ENCODE results near the gene MARCKSL1.

Gene MARCKSL1

DNA sequence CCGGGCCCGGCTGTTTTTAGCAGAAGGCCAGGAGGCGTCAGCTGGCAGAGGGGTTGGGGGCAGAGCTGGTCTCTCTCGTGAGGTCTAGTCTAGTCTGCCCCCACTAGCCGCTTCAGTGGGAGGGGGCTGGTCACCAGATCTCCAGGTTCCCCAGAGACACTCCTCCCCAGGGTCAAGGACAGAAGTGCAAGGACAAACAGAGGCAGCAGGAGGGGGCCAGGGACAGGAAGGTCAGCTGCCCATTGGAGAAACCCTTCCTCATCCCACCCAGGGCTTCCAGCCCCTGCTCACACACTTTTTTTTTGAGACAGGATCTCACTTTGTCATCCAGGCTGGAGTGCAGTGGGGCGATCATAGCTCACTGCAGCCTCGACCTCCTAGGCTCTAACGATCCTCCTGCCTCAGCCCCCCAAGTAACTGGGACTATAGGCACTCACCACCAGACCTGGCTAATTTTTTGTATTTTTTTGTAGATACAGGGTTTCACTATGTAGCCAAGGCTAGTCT is 16.3 kb upstream of the MARCKSL1 start:
- Histone ChIP-seq H3K36me3 (ENCODE audit: control insufficient read depth, insufficient read depth, low read length) (no peaks in the 10 kb centered on the region), H3K4me1 (ENCODE audit: control insufficient read depth, insufficient read depth, low read length) (peaks cover 24% of the 10 kb centered on the region), H3K27ac (ENCODE audit: low read depth, low read length) (peak overlapping the region; percentile 84; the same call in 1 of the 2 replicates), H3K4me3 (ENCODE audit: low read depth, low read length) (peak overlapping the region; percentile 83), H3K9me3 (ENCODE audit: control insufficient read depth, insufficient read depth, low read depth, low read length) (peaks cover 5% of the 10 kb centered on the region), H3K9ac (ENCODE audit: low read length) (peak overlapping the region; percentile 86), H3K27me3 (ENCODE audit: control insufficient read depth, insufficient read depth, low read length) (peaks cover 14% of the 10 kb centered on the region)

- no peaks in the 10 kb centered on the region for H3K36me3 ChIP-seq (ENCODE audit: control insufficient read depth, insufficient read depth, low read length)
- peaks cover 5% of the 10 kb centered on the region for H3K9me3 ChIP-seq (ENCODE audit: control insufficient read depth, insufficient read depth, low read depth, low read length)
- H3K27ac ChIP-seq (ENCODE audit: low read depth, low read length) = peak overlapping the region; percentile 84
- H3K27me3 ChIP-seq (ENCODE audit: control insufficient read depth, insufficient read depth, low read length) = peaks cover 14% of the 10 kb centered on the region
- H3K4me3 ChIP-seq (ENCODE audit: low read depth, low read length) = peak overlapping the region; percentile 83
- H3K4me1 ChIP-seq (ENCODE audit: control insufficient read depth, insufficient read depth, low read length) = peaks cover 24% of the 10 kb centered on the region
- peak overlapping the region; percentile 86 for H3K9ac ChIP-seq (ENCODE audit: low read length)
Observed at GRCh38 chr1:32351399-32352238, 15.6 kb upstream of the MARCKSL1 start.

- H3K36me3 ChIP-seq (ENCODE audit: control insufficient read depth, insufficient read depth, low read length) = no peaks in the 10 kb centered on the region
- peak overlapping the region; percentile 64 for H3K9ac ChIP-seq (ENCODE audit: low read length)
- H3K4me1 ChIP-seq (ENCODE audit: control insufficient read depth, insufficient read depth, low read length) = peaks cover 24% of the 10 kb centered on the region
- H3K9me3 ChIP-seq (ENCODE audit: control insufficient read depth, insufficient read depth, low read depth, low read length) = peaks cover 5% of the 10 kb centered on the region
- H3K27me3 ChIP-seq (ENCODE audit: control insufficient read depth, insufficient read depth, low read length) = peaks cover 16% of the 10 kb centered on the region
- peak overlapping the region; percentile 55; the same call in 1 of the 2 replicates for H3K27ac ChIP-seq (ENCODE audit: low read depth, low read length)
- H3K4me3 ChIP-seq (ENCODE audit: low read depth, low read length) = peak overlapping the region; percentile 83
Observed at GRCh38 chr1:32350785-32351398, 14.9 kb upstream of the MARCKSL1 start.

- Histone ChIP-seq H3K4me1 (ENCODE audit: control insufficient read depth, insufficient read depth, low read length) (peaks cover 24% of the 10 kb centered on the region), H3K27ac (ENCODE audit: low read depth, low read length) (no peak overlapping the region), H3K36me3 (ENCODE audit: control insufficient read depth, insufficient read depth, low read length) (no peaks in the 10 kb centered on the region), H3K4me3 (ENCODE audit: low read depth, low read length) (no peak overlapping the region), H3K27me3 (ENCODE audit: control insufficient read depth, insufficient read depth, low read length) (peaks cover 16% of the 10 kb centered on the region), H3K9ac (ENCODE audit: low read length) (no peak overlapping the region), H3K9me3 (ENCODE audit: control insufficient read depth, insufficient read depth, low read depth, low read length) (peaks cover 5% of the 10 kb centered on the region)
Observed at GRCh38 chr1:32349211-32349708, 13.2 kb upstream of the MARCKSL1 start.

DNA sequence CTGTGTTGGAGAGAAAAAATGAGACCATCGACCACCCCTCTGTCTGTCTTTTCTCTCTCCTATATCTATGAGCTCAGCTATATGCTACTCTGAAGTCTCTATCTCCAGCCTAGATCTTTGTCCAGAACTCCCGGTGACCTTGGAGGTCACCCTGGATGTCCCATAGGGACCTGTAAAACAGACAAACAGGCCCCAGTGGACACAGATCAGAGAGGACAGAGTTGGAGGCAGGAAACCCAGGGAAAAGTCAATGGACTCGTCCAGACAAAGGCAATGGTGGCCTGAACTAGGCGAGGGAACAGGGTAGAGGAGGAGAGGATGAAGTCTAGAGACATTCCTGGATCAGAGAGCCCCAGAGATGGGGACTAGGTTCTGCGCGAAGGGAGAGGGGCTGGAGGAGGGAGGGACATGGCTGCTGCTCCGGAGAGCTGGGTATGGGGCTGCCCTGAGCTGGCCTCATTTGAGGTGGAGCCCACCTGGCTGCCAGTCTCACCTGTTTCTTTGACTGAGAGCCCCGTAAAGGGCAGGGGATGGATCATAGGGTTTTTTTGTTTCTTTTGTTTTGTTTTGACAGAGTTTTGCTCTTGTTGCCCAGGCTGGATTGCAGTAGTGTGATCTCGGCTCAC is 10.6 kb upstream of the MARCKSL1 start:
- H3K27ac ChIP-seq (ENCODE audit: low read depth, low read length) = no peak overlapping the region
- H3K9me3 ChIP-seq (ENCODE audit: control insufficient read depth, insufficient read depth, low read depth, low read length) = peaks cover 5% of the 10 kb centered on the region
- H3K4me1 ChIP-seq (ENCODE audit: control insufficient read depth, insufficient read depth, low read length) = peaks cover 3% of the 10 kb centered on the region; the same call in 1 of the 2 replicates
- no peaks in the 10 kb centered on the region for H3K36me3 ChIP-seq (ENCODE audit: control insufficient read depth, insufficient read depth, low read length)
- no peak overlapping the region for H3K9ac ChIP-seq (ENCODE audit: low read length)
- H3K27me3 ChIP-seq (ENCODE audit: control insufficient read depth, insufficient read depth, low read length) = peaks cover 16% of the 10 kb centered on the region
- H3K4me3 ChIP-seq (ENCODE audit: low read depth, low read length) = no peak overlapping the region

GRCh38 chr1:32345289-32345827 is 9.3 kb upstream of the MARCKSL1 start:
- Histone ChIP-seq H3K27me3 (ENCODE audit: control insufficient read depth, insufficient read depth, low read length) (peaks cover 12% of the 10 kb centered on the region), H3K4me1 (ENCODE audit: control insufficient read depth, insufficient read depth, low read length) (peaks cover 7% of the 10 kb centered on the region; the same call in 1 of the 2 replicates), H3K36me3 (ENCODE audit: control insufficient read depth, insufficient read depth, low read length) (no peaks in the 10 kb centered on the region), H3K9ac (ENCODE audit: low read length) (no peak overlapping the region), H3K4me3 (ENCODE audit: low read depth, low read length) (no peak overlapping the region), H3K27ac (ENCODE audit: low read depth, low read length) (no peak overlapping the region), H3K9me3 (ENCODE audit: control insufficient read depth, insufficient read depth, low read depth, low read length) (peaks cover under 1% of the 10 kb centered on the region; the same call in 1 of the 2 replicates)

- Histone ChIP-seq H3K9me3 (ENCODE audit: control insufficient read depth, insufficient read depth, low read depth, low read length) (no peaks in the 10 kb centered on the region), H3K9ac (ENCODE audit: low read length) (no peak overlapping the region), H3K27me3 (ENCODE audit: control insufficient read depth, insufficient read depth, low read length) (0 out of 2 replicates have a peak, but pooled peaks cover 2% of the 10 kb centered on the region), H3K4me1 (ENCODE audit: control insufficient read depth, insufficient read depth, low read length) (peaks cover 13% of the 10 kb centered on the region; the same call in 1 of the 2 replicates), H3K36me3 (ENCODE audit: control insufficient read depth, insufficient read depth, low read length) (no peaks in the 10 kb centered on the region), H3K4me3 (ENCODE audit: low read depth, low read length) (no peak overlapping the region), H3K27ac (ENCODE audit: low read depth, low read length) (no peak overlapping the region)
Observed at GRCh38 chr1:32342704-32343103, 6.7 kb upstream of the MARCKSL1 start.

DNA sequence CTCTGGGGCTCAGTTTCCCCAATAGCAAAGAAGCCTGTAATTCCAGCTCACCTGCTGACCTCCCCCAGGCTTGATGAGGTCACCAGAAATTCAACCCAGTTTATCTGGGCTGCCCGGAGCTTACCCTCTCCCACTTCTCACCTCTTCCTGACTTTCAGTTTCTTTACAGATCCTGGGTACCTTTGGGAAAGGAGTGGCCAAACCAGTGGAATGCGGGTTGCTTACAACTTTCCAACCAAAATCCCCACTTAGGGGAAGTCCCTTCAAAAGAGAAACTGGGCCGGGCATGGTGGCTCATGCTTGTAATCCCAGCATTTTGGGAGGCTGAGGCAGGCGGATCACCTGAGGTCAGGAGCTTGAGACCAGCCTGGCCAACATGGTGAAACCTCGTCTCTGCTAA is 5.9 kb upstream of the MARCKSL1 start:
- H3K4me1 ChIP-seq (ENCODE audit: control insufficient read depth, insufficient read depth, low read length) = peaks cover 19% of the 10 kb centered on the region
- no peak overlapping the region for H3K27ac ChIP-seq (ENCODE audit: low read depth, low read length)
- no peaks in the 10 kb centered on the region for H3K9me3 ChIP-seq (ENCODE audit: control insufficient read depth, insufficient read depth, low read depth, low read length)
- H3K4me3 ChIP-seq (ENCODE audit: low read depth, low read length) = no peak overlapping the region
- no peak overlapping the region for H3K9ac ChIP-seq (ENCODE audit: low read length)
- peaks cover 3% of the 10 kb centered on the region; the same call in 1 of the 2 replicates for H3K27me3 ChIP-seq (ENCODE audit: control insufficient read depth, insufficient read depth, low read length)
- H3K36me3 ChIP-seq (ENCODE audit: control insufficient read depth, insufficient read depth, low read length) = no peaks in the 10 kb centered on the region

DNA sequence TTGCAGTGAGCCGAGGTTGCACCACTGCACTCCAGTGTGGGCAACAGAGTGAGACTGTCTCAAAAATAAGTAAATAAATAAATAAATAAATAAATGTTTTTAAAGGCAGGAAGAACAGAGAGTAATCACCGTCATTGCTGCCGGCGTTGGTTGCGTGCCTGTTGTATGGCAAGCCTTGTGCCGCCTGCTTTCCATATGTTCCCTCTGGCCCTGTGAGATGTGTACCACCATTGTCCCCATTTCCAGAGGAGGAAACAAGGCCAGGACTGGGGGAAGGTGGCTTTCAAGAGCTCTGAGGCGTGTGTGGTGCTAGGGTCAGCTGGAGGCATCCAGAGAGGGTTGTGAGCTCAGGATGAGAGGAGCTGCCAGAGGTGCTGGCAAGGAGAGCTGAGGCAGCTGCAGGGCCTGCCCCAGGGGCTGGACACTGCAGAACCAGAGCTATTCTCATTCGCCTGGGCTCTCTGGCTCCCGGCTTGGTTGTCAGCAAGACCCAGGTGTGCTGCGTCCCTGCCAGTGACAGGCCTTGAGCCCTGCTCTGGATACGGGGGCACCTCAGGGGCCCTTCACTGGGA is 5.2 kb upstream of the MARCKSL1 start:
- Histone ChIP-seq H3K4me1 (ENCODE audit: control insufficient read depth, insufficient read depth, low read length) (peaks cover 25% of the 10 kb centered on the region), H3K9me3 (ENCODE audit: control insufficient read depth, insufficient read depth, low read depth, low read length) (no peaks in the 10 kb centered on the region)

DNA sequence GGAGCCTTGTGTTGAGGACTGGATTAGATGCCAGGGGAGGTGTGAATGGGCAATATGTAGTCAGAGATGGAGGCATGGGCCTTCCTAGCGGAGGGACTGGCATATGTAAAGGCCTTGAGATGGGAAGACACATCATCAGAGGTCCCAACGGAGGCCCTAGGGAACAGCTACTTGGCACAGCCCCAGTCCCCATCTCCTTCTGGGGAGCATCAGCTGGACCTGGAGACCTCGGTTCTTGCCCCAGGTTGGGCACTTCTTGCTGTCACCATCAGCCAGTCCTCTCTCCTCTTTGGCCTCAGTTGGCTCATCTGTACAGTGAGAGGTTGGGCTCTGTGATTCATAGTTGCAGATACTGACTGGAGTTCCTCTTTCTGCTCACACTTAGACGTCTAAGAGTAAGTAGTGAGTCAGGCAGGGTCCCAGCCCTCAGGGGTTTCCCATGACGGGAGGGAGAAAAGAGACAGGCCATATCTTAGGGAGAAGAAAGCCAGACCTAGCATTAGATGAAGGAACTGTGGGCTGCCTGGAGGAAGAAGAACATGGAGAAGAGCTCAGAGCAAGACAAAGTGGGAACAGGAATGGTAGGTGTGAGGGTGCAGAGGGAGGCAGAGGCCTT is 3.4 kb upstream of the MARCKSL1 start:
- Histone ChIP-seq H3K36me3 (ENCODE audit: control insufficient read depth, insufficient read depth, low read length) (peaks cover 6% of the 10 kb centered on the region), H3K4me1 (ENCODE audit: control insufficient read depth, insufficient read depth, low read length) (peaks cover 28% of the 10 kb centered on the region), H3K9me3 (ENCODE audit: control insufficient read depth, insufficient read depth, low read depth, low read length) (no peaks in the 10 kb centered on the region), H3K9ac (ENCODE audit: low read length) (no peak overlapping the region), H3K27ac (ENCODE audit: low read depth, low read length) (no peak overlapping the region), H3K27me3 (ENCODE audit: control insufficient read depth, insufficient read depth, low read length) (peaks cover 7% of the 10 kb centered on the region), H3K4me3 (ENCODE audit: low read depth, low read length) (no peak overlapping the region)

More for the DNA sequence above, 5.2 kb upstream of the MARCKSL1 start:
- no peak overlapping the region for H3K9ac ChIP-seq (ENCODE audit: low read length)
- peaks cover 9% of the 10 kb centered on the region for H3K27me3 ChIP-seq (ENCODE audit: control insufficient read depth, insufficient read depth, low read length)
- H3K27ac ChIP-seq (ENCODE audit: low read depth, low read length) = no peak overlapping the region
- H3K4me3 ChIP-seq (ENCODE audit: low read depth, low read length) = no peak overlapping the region
- no peaks in the 10 kb centered on the region for H3K36me3 ChIP-seq (ENCODE audit: control insufficient read depth, insufficient read depth, low read length)

All from HUES6 (cell line).